Neural crest cell (in vitro differentiated cells): ENCODE measurements around the gene ZNF628. TPM values are rescaled to one million over a fixed set of nuclear protein-coding genes. Genes with fewer than 3 reads are reported as not detected.
A peak's percentile ranks its signal among the peaks of the same experiment; 100 is the strongest.

Source experiments
- DNase-seq: peaks from one replicate; pipeline ENCODE4 v3.0.0; 2021; ENCODE audit warnings: low read depth, mixed read lengths, low spot score
- H3K27ac Mint-ChIP-seq: one replicate; pipeline ENCODE4 v1.8.0; 2021; ENCODE audit warnings: mild to moderate bottlenecking, mixed read lengths; ENCODE audit not compliant: unreplicated experiment
- H3K27me3 Mint-ChIP-seq: 2 replicates; pipeline ENCODE4 v1.8.0; 2021; ENCODE audit warnings: low read depth, mild to moderate bottlenecking, mixed read lengths
- H3K36me3 Mint-ChIP-seq: 2 replicates; pipeline ENCODE4 v1.8.0; 2021; ENCODE audit warnings: low read depth, mild to moderate bottlenecking, mixed read lengths
- H3K4me1 Mint-ChIP-seq: 2 replicates; pipeline ENCODE4 v1.8.0; 2021; ENCODE audit warnings: mixed read lengths
- H3K4me3 Mint-ChIP-seq: one replicate; pipeline ENCODE4 v1.8.0; 2021; ENCODE audit warnings: mild to moderate bottlenecking, mixed read lengths
- H3K9me3 Mint-ChIP-seq: 2 replicates; pipeline ENCODE4 v1.8.0; 2021; ENCODE audit warnings: mixed read lengths
- long read RNA-seq: library from polyadenylated mRNA; unstranded; transcript quantifications from one replicate; pipeline ENCODE4 v2.0.0, GENCODE V29; 2020
- total RNA-seq: library from RNA; stranded (reverse); gene quantifications from 2 replicates; pipeline ENCODE4 v1.2.1, GENCODE V29; 2021
- TF ChIP-seq, protein P1 (sequence below): fragments of 200-600 bp; sonication (generic); conservative IDR thresholded peaks from 2 replicates; pipeline ENCODE4 v1.5.0; 2021; ENCODE audit warnings: antibody characterized with exemption, mild to moderate bottlenecking

ZNF628 gene
- 14.8 and 15.0 TPM in 2 replicates for total RNA-seq
- long read RNA-seq = 0 reads

DNA sequence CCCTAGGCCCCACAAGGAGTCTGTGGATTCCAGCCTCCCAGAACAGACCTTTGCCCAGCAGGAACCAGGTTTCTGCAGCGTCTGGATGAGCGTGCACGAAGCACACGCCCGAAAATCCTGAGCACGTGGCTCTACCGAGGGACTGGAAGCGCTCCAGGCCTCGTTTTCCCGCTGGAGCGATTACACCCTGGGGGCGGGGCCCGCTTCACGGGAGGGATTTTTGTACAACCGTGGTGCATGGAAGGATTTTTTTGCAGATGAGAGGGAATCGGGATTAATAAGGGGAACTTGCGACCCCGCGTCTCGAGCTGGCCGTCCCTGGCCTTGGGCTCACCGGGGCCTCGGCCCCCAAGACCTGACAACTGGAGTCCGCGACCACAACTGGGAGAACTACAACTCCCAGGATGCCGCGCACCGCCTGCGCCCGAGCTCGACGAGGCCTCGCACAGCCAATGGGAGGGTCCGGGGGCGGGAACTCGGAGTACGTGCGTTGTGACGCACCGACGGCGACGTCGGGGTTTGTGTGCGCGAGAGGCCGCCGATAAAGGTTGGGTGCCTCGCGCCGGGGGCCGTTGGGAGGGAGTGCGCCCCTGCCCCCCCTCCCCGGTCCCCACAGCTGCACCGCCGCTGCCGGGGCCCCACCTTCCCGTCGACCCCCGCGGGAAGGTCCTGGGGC is at the start of gene ZNF628:
ZNF628 (plus strand) TSS at position 518 of the 676 bp plus-strand sequence. CDS start 3,294 bp downstream, outside the sequence.
- TF ChIP-seq, protein P1, sequence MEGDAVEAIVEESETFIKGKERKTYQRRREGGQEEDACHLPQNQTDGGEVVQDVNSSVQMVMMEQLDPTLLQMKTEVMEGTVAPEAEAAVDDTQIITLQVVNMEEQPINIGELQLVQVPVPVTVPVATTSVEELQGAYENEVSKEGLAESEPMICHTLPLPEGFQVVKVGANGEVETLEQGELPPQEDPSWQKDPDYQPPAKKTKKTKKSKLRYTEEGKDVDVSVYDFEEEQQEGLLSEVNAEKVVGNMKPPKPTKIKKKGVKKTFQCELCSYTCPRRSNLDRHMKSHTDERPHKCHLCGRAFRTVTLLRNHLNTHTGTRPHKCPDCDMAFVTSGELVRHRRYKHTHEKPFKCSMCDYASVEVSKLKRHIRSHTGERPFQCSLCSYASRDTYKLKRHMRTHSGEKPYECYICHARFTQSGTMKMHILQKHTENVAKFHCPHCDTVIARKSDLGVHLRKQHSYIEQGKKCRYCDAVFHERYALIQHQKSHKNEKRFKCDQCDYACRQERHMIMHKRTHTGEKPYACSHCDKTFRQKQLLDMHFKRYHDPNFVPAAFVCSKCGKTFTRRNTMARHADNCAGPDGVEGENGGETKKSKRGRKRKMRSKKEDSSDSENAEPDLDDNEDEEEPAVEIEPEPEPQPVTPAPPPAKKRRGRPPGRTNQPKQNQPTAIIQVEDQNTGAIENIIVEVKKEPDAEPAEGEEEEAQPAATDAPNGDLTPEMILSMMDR = no peak

DNA sequence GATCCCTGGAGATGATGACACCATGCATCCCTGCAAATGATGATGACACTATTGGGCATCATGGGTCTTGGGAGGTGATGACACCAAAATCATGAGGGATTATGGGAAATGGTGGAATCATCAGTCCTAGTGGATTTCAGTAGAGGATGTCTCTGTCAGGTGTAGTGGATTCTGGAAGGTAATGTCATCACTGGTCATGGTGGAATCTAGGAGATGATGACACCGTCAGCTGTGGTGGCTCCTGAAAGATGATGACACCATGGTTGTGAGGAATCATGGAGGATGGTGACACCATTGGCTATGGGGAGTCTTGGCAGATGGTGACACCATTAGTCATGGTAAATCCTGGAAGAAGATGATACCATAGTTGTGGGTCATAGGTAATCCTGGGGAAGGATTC is 45.2 kb upstream of the ZNF628 start:
- no peak overlapping the region for H3K4me3 Mint-ChIP-seq
- no peak overlapping the region for H3K27ac Mint-ChIP-seq
- H3K4me1 Mint-ChIP-seq = peaks cover 3% of the 10 kb centered on the region
- no peaks in the 10 kb centered on the region for H3K36me3 Mint-ChIP-seq
- H3K27me3 Mint-ChIP-seq = peaks cover 2% of the 10 kb centered on the region
- TF ChIP-seq, protein P1 = no peak
- no peak for DNase-seq
- H3K9me3 Mint-ChIP-seq = peaks cover 6% of the 10 kb centered on the region

More for the DNA sequence above, at the start of gene ZNF628:
- no peaks in the 10 kb centered on the region for H3K36me3 Mint-ChIP-seq
- peaks cover 47% of the 10 kb centered on the region for H3K4me1 Mint-ChIP-seq
- DNase-seq = peak; percentile 95
- no peaks in the 10 kb centered on the region for H3K9me3 Mint-ChIP-seq
- peak within 1 kb of the TSS; percentile 97 for H3K27ac Mint-ChIP-seq
- peak within 1 kb of the TSS; percentile 99 for H3K4me3 Mint-ChIP-seq
- H3K27me3 Mint-ChIP-seq = peaks cover 4% of the 10 kb centered on the region

DNA sequence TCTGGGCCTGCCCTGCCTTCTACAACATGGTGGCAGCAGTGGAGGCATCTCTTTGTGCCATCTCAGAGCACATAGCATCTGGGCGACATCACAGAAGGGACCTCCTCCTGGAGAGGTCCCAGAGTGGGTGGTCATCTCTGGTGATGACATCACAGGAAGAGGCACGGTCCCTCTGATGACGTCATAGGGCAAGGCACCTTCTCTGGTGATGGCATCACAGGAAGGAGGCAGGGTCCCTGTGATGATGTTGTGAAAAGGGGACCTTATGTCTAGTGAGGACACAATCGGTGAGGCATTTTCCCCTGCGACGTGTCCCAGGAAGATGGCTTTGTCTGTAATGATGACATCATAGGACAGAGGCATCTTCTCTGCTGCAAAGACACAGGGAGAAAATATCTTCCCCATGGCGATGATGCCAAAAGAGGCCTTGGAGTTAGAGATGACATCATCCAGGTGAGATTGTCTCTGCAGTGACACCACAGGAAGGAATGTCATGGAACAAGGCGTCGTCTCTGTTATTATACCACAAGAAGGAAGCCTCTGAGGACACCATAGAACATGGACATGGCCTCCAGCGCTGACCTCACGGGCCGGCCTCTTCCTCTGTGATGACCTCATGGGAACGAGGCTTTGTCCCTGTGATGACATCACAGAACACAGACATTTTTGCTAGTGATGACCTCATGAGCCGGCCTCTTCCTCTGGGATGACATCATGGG is 44.0 kb upstream of the ZNF628 start:
- Mint-ChIP-seq H3K4me1 (peaks cover 4% of the 10 kb centered on the region), H3K9me3 (peaks cover 6% of the 10 kb centered on the region), H3K36me3 (no peaks in the 10 kb centered on the region), H3K27me3 (peaks cover 12% of the 10 kb centered on the region), H3K4me3 (no peak overlapping the region), H3K27ac (no peak overlapping the region)
- TF ChIP-seq, protein P1 = no peak
- DNase-seq = no peak

DNA sequence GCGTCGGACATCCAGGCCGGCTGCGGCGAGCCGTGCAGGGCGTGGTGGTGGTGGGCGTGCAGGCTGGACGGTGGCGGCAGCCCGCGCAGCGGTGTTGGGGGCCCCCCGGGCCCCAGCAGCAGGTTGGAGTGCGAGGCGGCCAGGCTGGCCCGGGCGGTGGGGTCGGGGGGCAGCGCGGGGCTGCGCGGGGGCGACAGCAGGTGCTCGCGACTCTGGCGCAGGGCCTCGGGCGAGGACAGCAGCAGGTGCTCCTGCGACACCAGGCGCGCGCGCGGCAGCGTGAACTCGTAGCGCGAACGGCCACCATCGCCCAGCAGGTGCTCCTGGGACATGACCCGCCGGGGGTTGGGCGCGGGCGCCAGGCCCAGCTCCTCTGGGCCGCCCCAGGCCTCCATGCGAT is 43.1 kb upstream of the ZNF628 start:
- peaks cover 5% of the 10 kb centered on the region for H3K4me1 Mint-ChIP-seq
- peaks cover 6% of the 10 kb centered on the region for H3K9me3 Mint-ChIP-seq
- H3K27me3 Mint-ChIP-seq = peaks cover 19% of the 10 kb centered on the region
- H3K27ac Mint-ChIP-seq = no peak overlapping the region
- H3K4me3 Mint-ChIP-seq = no peak overlapping the region
- no peaks in the 10 kb centered on the region for H3K36me3 Mint-ChIP-seq
- DNase-seq = no peak
- TF ChIP-seq, protein P1 = no peak

DNA sequence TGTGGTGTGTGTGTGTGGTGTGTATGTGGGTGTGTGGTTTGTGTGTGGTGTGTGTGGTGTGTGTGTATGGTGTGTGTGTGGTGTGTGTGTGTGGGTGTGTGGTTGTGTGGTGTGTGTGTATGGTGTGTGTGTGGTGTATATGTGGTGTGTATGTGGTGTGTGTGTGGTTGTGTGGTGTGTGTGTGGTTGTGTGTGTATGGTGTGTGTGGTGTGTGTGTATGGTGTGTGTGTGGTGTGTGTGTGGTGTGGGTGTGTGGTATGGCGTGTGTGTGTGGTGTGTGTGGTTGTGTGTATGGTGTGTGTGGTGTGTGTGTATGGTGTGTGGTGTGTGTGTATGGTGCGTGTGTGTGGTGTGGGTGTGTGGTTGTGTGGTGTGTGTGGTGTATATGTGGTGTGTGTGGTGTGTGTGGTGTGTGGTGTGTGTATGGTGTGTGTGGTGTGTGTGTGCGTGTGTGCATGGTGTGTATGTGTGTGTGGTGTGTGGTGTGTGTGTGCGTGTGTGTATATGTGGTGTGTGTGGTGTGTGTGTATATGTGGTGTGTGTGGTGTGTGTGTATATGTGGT is 42.0 kb upstream of the ZNF628 start:
- Mint-ChIP-seq H3K4me1 (peaks cover 5% of the 10 kb centered on the region), H3K27me3 (peaks cover 31% of the 10 kb centered on the region), H3K4me3 (no peak overlapping the region), H3K9me3 (peaks cover 6% of the 10 kb centered on the region), H3K36me3 (no peaks in the 10 kb centered on the region), H3K27ac (no peak overlapping the region)
- no peak for DNase-seq
- TF ChIP-seq, protein P1 = no peak
